ENCODE results near the gene PCSK9. TPM values are rescaled to one million over a fixed set of nuclear protein-coding genes. Genes with fewer than 3 reads are reported as not detected.

PCSK9 gene
- total and polyA plus RNA-seq, 2 of the 4 experiments (the other 2 are of a cell fraction) = under 0.01 to 0.17 TPM

DNA sequence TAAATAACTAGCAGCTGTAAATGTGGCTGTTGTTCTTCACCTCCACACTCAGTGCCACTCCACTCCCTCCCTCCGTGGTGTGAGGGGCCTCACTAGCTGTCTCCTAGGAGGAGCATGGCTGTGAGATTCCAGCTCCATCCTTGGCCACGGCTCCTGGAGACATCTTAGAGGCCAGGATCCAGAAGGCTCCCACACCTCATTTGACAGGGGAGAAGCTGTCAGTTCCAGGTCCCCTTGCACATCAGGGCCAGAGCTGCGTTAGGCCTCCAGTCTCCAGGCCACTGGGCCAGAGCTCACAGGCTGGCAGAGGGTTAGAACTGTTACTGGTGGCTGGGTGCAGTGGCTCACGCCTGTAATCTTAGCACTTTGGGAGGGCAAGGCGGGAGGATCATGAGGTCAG lies 15.0 kb downstream of the PCSK9 start:
- H2BK120ac ChIP-seq (ENCODE audit: low read depth, low read length) = no peak overlapping the region
- 88% methylated on average over 1 of the region's 5 CpGs; no CpG with 5 or more reads in 1 of the 2 experiments for WGBS, 2 experiments (ENCODE audit: extremely low coverage in 2 of 2, insufficient read length in 1 of 2)
- DNase-seq (no peak), ATAC-seq (ENCODE audit: low read depth) (no peak)
- H3K56ac ChIP-seq (ENCODE audit: extremely low read depth, insufficient read depth, low read length) = no peak overlapping the region
- H3K4me3 ChIP-seq (ENCODE audit: insufficient read depth, low read depth, low read length) = no peak overlapping the region
- no peak overlapping the region for H2BK20ac ChIP-seq (ENCODE audit: low read depth, low read length)
- TF ChIP-seq MXI1 (IDR thresholded peaks at IDR 0.05; ENCODE audit: borderline replicate concordance, low read depth, low read length) = no peak
- no peak for TF ChIP-seq CEBPB (IDR thresholded peaks at IDR 0.05; ENCODE audit: low read depth, low read length)
- no peak for TF ChIP-seq BHLHE40 (IDR thresholded peaks at IDR 0.05; ENCODE audit: low read depth, low read length)
- no peak for TF ChIP-seq POLR2A (IDR thresholded peaks at IDR 0.05; ENCODE audit: low read depth, low read length)
- no peak for TF ChIP-seq RFX5 (IDR thresholded peaks at IDR 0.05; ENCODE audit: low read depth, low read length)
- TF ChIP-seq MAFK (IDR thresholded peaks at IDR 0.05; ENCODE audit: low read depth, low read length) = no peak
- TF ChIP-seq CHD1 (IDR thresholded peaks at IDR 0.05; ENCODE audit: low read depth, low read length) = no peak
- TF ChIP-seq ELK1 (IDR thresholded peaks at IDR 0.05; ENCODE audit: borderline replicate concordance, low read depth, low read length) = no peak
- TF ChIP-seq USF2 (IDR thresholded peaks at IDR 0.05; ENCODE audit: low read depth, low read length) = no peak
- TF ChIP-seq SMC3 (IDR thresholded peaks at IDR 0.05; ENCODE audit: low read depth, low read length) = no peak
- TF ChIP-seq FOS (IDR thresholded peaks at IDR 0.05; ENCODE audit: low read depth, low read length) = no peak
- no peak overlapping the region for H4K91ac ChIP-seq (ENCODE audit: insufficient read depth, low read depth, low read length)
- no peaks in the 10 kb centered on the region for H4K20me1 ChIP-seq (ENCODE audit: insufficient read depth, low read length)
- CTCF ChIA-PET = no interaction called here
- H2BK5ac ChIP-seq (ENCODE audit: low read depth, low read length, poor library complexity, severe bottlenecking) = no peak overlapping the region
- H2BK15ac ChIP-seq (ENCODE audit: low read depth, low read length) = no peak overlapping the region
- H3K79me1 ChIP-seq (ENCODE audit: low read depth in 1 of 2, low read length in 2 of 2) = no peaks in the 10 kb centered on the region
- no peaks in the 10 kb centered on the region for H3K9me3 ChIP-seq (ENCODE audit: control insufficient read depth, insufficient read depth, low read length)
- H2AFZ ChIP-seq (replicated peaks; ENCODE audit: low read length, poor library complexity) = no peak overlapping the region
- H3K27me3 ChIP-seq (ENCODE audit: control insufficient read depth, insufficient read depth, low read length) = peaks cover 23% of the 10 kb centered on the region; the same call in 1 of the 2 replicates
- dilution Hi-C loops (cut with HindIII; ENCODE audit: low sequenced_read_pairs, unreplicated experiment) (no loop called here), in situ Hi-C loops (cut with MboI; ENCODE audit: low sequenced_read_pairs) (no loop called here), intact Hi-C loops (cut with micrococcal nuclease) (no loop called here)
- H2AK5ac ChIP-seq (ENCODE audit: low read depth, low read length) = no peak overlapping the region
- H4K8ac ChIP-seq (ENCODE audit: low read depth in 2 of 2, low read length in 2 of 2) = no peak overlapping the region
- POLR2A ChIA-PET (ENCODE audit: unreplicated experiment) = no interaction called here
- no peak overlapping the region for H3K4ac ChIP-seq (ENCODE audit: low read depth, low read length)
- H3K4me2 ChIP-seq (ENCODE audit: low read depth, low read length) = no peak overlapping the region
- no peaks in the 10 kb centered on the region for H3K36me3 ChIP-seq (ENCODE audit: control insufficient read depth, insufficient read depth, low read length)
- no peak overlapping the region for H3K27ac ChIP-seq (ENCODE audit: insufficient read depth, low read length)
- no peak overlapping the region for H3K14ac ChIP-seq (replicated peaks; ENCODE audit: low read depth, low read length)
- H4K5ac ChIP-seq (ENCODE audit: low read depth, low read length) = no peak overlapping the region
- H3K23ac ChIP-seq (ENCODE audit: low read depth, low read length) = no peak overlapping the region
- no peak overlapping the region for H3K9ac ChIP-seq (ENCODE audit: low read depth, low read length)
- no peaks in the 10 kb centered on the region for H3K4me1 ChIP-seq (ENCODE audit: control insufficient read depth, insufficient read depth, low read length)
- H3K9me1 ChIP-seq (ENCODE audit: insufficient read depth, low read length) = no peaks in the 10 kb centered on the region
- H3K18ac ChIP-seq (ENCODE audit: low read depth, low read length) = no peak overlapping the region
- H2AK9ac ChIP-seq (replicated peaks; ENCODE audit: low read depth, low read length, poor library complexity) = peak overlapping the region; percentile 28
- no TSS peak for BruUV-seq (replicated peaks)

Data from IMR-90 (cell line).